NCI-H128 (cell line): Measurements from ENCODE around the gene IL20RA.
"Not testable (repeated sequence)": the region's sequence is repeated elsewhere in the genome, so short reads cannot be mapped to it uniquely, and the experiment has no call there.

Experiments
- DNase-seq: peaks from one replicate; lab custom pipeline; 2025; ENCODE audit not compliant: unreplicated experiment; lab: John Stamatoyannopoulos, UW

The IL20RA gene

GRCh38 chr6:137044366-137045221, at the start of gene IL20RA:
TSS of gene IL20RA (minus strand) at chr6:137044965. CDS start at chr6:137044728, 237 bp downstream.
- DNase-seq, result no peak

- DNase-seq, result no peak
These were observed 48.7 kb upstream of the IL20RA start for GRCh38 chr6:137093183-137094069.

- no peak for DNase-seq
These were observed 47.3 kb upstream of the IL20RA start for GRCh38 chr6:137092018-137092417.

- peak; percentile 17 for DNase-seq
These were observed 44.5 kb upstream of the IL20RA start for GRCh38 chr6:137089305-137089704.

GRCh38 chr6:137087902-137088301, 43.1 kb upstream of the IL20RA start:
- no peak for DNase-seq

GRCh38 chr6:137086031-137086430, 41.3 kb upstream of the IL20RA start:
- no peak for DNase-seq

GRCh38 chr6:137084865-137085617, 40.3 kb upstream of the IL20RA start:
- no peak for DNase-seq

- DNase-seq, result no peak
These were observed 39.3 kb upstream of the IL20RA start for GRCh38 chr6:137084090-137084489.

GRCh38 chr6:137081997-137082396, 37.2 kb upstream of the IL20RA start:
- no peak for DNase-seq

GRCh38 chr6:137080711-137081110, 35.9 kb upstream of the IL20RA start:
- DNase-seq, result no peak

GRCh38 chr6:137076277-137077068, 31.7 kb upstream of the IL20RA start:
- peak; percentile 15 for DNase-seq

- not testable (repeated sequence) for DNase-seq
These were observed 31.0 kb upstream of the IL20RA start for GRCh38 chr6:137075790-137076189.

GRCh38 chr6:137070303-137070702, 25.5 kb upstream of the IL20RA start:
- no peak for DNase-seq

GRCh38 chr6:137067399-137067798, 22.6 kb upstream of the IL20RA start:
- no peak for DNase-seq

GRCh38 chr6:137058037-137058436, 13.3 kb upstream of the IL20RA start:
- DNase-seq, result no peak

- no peak for DNase-seq
These were observed 11.5 kb upstream of the IL20RA start for GRCh38 chr6:137056121-137056880.

GRCh38 chr6:137051790-137052472, 7.2 kb upstream of the IL20RA start:
- DNase-seq, result no peak

GRCh38 chr6:137049095-137049494, 4.3 kb upstream of the IL20RA start:
- DNase-seq, result no peak

- DNase-seq, result no peak
These were observed 2.2 kb upstream of the IL20RA start for GRCh38 chr6:137046871-137047412.
